Muscle of leg (tissue), 9 donors: ENCODE results near the gene GRHL1. TPM values are rescaled to one million over a fixed set of nuclear protein-coding genes. Genes with fewer than 3 reads are reported as not detected.

Experiments used
- polyA plus RNA-seq, 8 donors: library from polyadenylated mRNA; unstranded; fragments of 120-200 nt; gene quantifications; one replicate each; pipeline versions ENCODE4 v1.2.1 to v1.2.3, GENCODE V29; 2013; ENCODE audit warnings: inconsistent platforms in 1 of 8, low replicate concordance in 1 of 8; ENCODE audit not compliant: insufficient read length in 8 of 8, insufficient read depth in 1 of 8
- total RNA-seq: library from RNA; stranded (reverse); fragments of 120-200 nt; gene quantifications from one replicate; pipeline ENCODE4 v1.2.4, GENCODE V29; 2013

The GRHL1 gene
- total and polyA plus RNA-seq, 9 donors, result 0.48 to 4.3 (median 1.0) TPM

Other genes with a start within 250 kb of the GRHL1 start
- gene TAF1B, start 108.2 kb upstream of the GRHL1 start, total RNA-seq, result 12.9 TPM
- 10 to 100 TPM in 7 of 8 donors, 1 to 10 TPM in 1; 8.4 to 15.5 (median 11.0) TPM for gene TAF1B, start 108.2 kb upstream of the GRHL1 start, polyA plus RNA-seq
- 12.5 TPM for gene KLF11, start 91.9 kb downstream of the GRHL1 start, total RNA-seq
- gene KLF11, start 91.9 kb downstream of the GRHL1 start, polyA plus RNA-seq, result 10 to 100 TPM; 18.1 to 24.3 (median 21.8) TPM
- gene CYS1, start 128.7 kb downstream of the GRHL1 start, total RNA-seq, result 11.5 TPM
- gene CYS1, start 128.7 kb downstream of the GRHL1 start, polyA plus RNA-seq, result 10 to 100 TPM in 6 of 8 donors, 1 to 10 TPM in 2; 6.5 to 16.8 (median 12.3) TPM
- 12.2 TPM for gene RRM2, start 171.0 kb downstream of the GRHL1 start, total RNA-seq
- 10 to 100 TPM; 27.1 to 66.2 (median 40.9) TPM for gene RRM2, start 171.0 kb downstream of the GRHL1 start, polyA plus RNA-seq